Stimulated activated CD8-positive, alpha-beta memory T cell treated with anti-CD3 and anti-CD28 coated beads, Interleukin-7, amount 100 ng/mL, for 1 hour (primary cell): ENCODE measurements around the gene TRIM66.

Source experiments
- DNase-seq, 2 donors: peaks; one replicate each; pipeline ENCODE4 v3.0.0-alpha.2; 2020; ENCODE audit warnings: low read depth in 2 of 2

The TRIM66 gene

GRCh38 chr11:8608652-8609051 is 73.8 kb downstream of the TRIM66 start:
- no peak for DNase-seq

DNA sequence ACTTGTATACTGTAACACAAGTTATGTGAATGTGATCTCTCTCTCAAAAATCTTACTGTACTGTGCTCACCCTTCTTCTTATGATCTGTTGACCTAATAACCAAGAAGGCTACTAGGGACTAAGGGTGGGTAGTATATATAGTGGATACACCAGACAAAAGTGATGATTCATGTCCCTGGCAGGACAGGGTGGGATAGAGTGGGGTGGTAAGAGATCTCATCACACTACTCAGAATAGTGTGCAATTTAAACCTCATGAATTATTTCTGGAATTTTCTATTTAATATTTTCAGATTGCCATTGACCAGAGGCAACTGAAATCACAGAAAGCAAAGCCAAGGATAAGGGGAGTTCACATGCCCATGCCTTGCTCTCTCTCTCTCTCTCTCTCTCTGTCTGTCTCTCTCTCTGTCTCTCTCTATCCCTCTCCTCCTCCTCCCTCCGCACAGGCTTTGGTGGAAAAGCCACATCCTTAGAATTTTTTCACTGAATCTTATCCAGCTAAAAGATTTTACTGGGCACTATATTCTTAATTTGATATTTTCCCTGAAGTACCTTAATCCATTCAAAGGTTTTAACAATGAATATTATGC is 76.4 kb downstream of the TRIM66 start:
- no peak for DNase-seq

GRCh38 chr11:8604078-8604723 is 78.3 kb downstream of the TRIM66 start:
- no peak for DNase-seq

GRCh38 chr11:8603696-8604077 is 78.8 kb downstream of the TRIM66 start:
- DNase-seq, result no peak

GRCh38 chr11:8601376-8602133 is 80.9 kb downstream of the TRIM66 start:
- no peak for DNase-seq

GRCh38 chr11:8598506-8598905 is 84.0 kb downstream of the TRIM66 start:
- no peak for DNase-seq

- no peak for DNase-seq
Measured at GRCh38 chr11:8597182-8597581, 85.3 kb downstream of the TRIM66 start.

- no peak for DNase-seq
Measured at GRCh38 chr11:8596504-8597046, 85.9 kb downstream of the TRIM66 start.

GRCh38 chr11:8593935-8594909 is 88.2 kb downstream of the TRIM66 start, which contains the start of gene STK33:
STK33 (minus strand) TSS chr11:8594228; CDS start chr11:8474905, 119,323 bp downstream.
- DNase-seq, result no peak

GRCh38 chr11:8593455-8593854 is 89.0 kb downstream of the TRIM66 start:
- DNase-seq, result no peak

- DNase-seq, result no peak
Measured at GRCh38 chr11:8587915-8588314, 94.5 kb downstream of the TRIM66 start.

- no peak for DNase-seq
Measured at GRCh38 chr11:8586805-8587204, 95.7 kb downstream of the TRIM66 start.

GRCh38 chr11:8586184-8586583 is 96.3 kb downstream of the TRIM66 start:
- no peak for DNase-seq

DNA sequence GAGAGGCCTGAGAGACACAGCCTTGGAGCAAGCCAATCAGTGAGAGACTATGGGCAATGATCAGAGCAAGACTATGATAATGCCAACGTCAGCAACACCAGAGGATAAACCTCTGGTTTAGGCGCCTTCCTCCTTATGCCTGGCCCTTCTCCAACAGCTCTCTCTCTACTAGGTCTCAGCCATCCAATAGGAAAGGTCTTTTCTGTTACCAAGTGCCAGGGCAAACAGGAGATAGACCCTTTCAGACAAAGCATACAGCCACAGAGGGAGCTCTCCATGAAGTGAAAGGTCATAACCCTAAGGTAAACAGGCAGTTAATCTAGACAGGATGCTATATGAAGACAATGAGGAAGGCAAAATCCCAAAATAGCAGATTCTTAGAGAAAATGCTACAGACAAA is 98.0 kb downstream of the TRIM66 start:
- no peak for DNase-seq

DNA sequence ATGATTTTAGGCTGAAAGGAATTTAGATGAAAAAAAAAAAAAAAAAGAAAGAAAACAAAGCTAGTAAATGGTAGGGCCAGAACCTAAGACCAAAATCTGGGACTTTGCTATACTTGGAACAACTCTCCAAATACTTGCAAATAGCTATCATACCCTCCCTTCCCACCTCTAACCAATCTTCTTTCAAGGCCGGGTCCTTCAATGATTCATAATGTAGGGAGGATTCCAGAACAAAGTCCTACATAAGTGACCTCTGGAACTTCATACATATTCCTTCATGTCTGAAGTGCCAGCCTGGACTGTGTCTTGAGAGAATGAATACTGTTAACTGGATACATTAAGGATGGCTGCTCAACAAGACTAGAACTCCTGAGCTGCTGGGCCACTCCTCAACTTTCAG is 98.4 kb downstream of the TRIM66 start:
- DNase-seq, result no peak

DNA sequence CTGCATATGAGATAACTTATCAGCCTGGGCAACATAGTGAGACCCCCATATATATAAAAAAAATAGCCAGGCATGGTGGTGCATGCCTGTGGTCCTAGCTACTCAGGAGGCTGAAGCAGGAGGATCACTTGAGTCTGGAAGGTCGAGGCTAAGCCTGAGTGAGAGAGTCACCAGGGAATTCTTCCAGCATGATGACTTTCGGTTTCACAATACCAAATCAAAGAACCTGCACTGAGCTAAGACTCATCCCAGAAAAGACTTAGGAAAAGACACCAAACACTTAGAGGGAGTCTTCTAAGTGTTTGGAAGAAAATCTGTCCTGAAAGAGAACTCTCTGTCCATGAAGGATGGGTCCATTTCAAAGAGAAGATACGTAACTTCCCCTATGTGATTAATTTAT is 101.2 kb downstream of the TRIM66 start:
- no peak for DNase-seq

DNA sequence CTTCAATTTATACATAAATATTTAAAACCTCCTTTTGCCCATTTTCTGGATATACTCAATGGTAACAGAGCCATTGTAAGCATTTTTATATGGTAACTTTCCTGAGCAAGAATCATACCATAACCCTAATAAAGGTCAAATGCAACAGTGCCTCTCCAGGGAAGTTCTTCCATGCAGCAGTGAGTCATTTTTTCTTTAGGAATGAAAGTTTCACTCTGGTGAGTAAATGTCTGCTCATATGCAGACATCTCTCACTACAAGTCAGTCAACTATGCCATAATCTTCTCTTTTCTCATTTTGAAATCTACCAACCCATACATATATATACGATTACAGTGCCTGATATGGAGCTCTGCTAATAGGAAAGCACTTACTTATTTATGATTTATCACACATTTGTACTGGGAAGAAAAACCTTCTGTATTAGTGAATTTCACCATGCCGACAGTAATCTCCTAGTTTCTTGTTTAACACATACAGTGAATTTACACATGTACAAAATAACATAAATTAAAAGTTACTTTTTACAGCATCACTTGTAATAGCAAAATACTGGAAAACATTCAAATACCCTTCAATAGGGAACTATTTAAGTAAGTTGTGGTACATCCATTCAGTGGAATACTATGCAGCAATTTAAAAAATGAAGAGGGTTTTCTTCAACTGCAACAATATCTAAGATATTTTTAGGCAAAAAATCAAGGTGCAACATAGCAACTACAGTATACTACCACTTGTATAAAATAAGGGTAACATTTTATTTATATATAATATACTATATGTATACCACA is 104.5 kb downstream of the TRIM66 start:
- no peak for DNase-seq

DNA sequence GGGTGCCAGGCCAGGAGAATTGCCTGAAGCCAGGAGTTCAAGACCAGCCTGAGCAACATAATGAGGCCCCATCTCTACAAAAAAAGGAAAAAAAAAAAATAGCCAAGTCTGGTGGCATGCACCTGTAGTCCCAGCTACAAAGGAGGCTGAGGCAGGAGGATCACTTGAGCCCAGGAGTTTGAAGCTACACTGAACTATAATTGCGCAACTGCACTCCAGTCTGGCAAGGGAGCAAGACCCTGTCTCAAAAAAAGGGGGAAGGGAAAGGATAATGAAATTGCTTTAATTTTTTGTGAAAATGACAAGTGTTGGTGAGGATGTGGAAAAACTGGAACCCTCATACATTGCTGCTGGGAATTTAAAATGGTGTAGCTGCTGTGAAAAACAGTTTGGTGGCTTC is 107.7 kb downstream of the TRIM66 start:
- DNase-seq, result no peak

DNA sequence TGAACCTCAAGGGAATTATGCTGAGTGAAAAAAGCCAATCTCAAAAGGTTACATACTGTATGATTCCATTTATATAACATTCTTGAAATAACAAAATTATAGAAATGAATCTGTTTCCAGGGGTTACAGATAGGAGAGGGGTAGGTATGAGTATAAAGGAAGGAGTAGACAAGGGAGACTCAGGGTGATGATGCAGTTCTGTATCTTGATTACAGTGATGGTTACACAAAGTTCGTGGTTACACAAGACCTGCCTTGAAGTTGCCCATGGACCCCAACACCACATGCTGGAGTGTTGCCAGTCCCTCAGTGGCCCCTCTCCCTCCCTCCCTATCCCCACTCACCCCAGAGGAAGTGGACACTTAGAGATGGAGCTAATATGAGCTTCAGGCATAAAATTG is 108.7 kb downstream of the TRIM66 start:
- DNase-seq, result no peak

DNA sequence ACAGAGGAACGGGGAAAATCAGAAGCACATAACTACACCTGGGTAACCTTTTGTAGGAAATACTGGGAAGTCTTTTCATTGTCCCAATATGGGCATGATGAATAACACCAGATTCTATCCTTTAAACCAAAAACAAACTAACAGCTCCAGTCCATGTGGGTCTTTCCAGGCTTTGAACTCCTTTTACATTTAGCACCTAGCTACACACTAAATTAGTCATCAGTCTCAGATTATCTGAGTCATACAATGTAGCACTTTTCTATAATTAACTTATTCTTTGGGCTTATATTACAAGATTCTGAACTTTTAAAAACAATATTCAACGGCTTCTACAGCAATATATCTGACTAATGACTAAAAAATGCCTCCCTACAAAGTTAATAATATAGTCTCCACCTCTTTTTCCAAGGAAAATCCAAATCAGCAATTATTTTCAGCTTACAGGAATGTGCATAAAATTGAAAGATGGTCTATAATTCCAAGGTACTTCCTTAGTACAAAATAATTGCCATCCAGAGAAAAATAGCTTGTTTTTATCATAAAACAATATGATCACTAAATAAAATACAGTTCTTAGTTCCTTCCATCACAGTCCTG is 114.8 kb downstream of the TRIM66 start:
- no peak for DNase-seq
